Lung (tissue), 12 donors: Measurements from ENCODE around the gene NT5DC2. TPM values are rescaled to one million over a fixed set of nuclear protein-coding genes. Genes with fewer than 3 reads are reported as not detected.

Source experiments
- ATAC-seq: fragments of 200-7000 bp; cut with Tn5 transposase; one replicate; pipeline ENCODE4 v1.9.1; 2020; ENCODE audit warnings: moderate number of reproducible peaks; ENCODE audit not compliant: insufficient read depth, low FRiP score
- DNase-seq, 3 donors: peaks; one replicate each; pipeline ENCODE4 v3.0.0-alpha.2; 2013 to 2017
- H3K27ac ChIP-seq, 2 donors: one replicate each; pipeline ENCODE4 v1.5.1; 2013; ENCODE audit warnings: mild to moderate bottlenecking in 2 of 2, moderate library complexity in 2 of 2, control low read depth in 1 of 2, inconsistent platforms in 1 of 2, low read depth in 1 of 2, low read length in 1 of 2
- H3K27me3 ChIP-seq, 3 donors: one replicate each; pipeline ENCODE4 v1.5.1; 2013; ENCODE audit warnings: low read length in 2 of 3; ENCODE audit not compliant: control insufficient read depth in 3 of 3, insufficient read depth in 3 of 3
- H3K36me3 ChIP-seq, 4 donors: one replicate each; pipeline ENCODE4 v1.5.1; 2013; ENCODE audit warnings: low read length in 4 of 4, mild to moderate bottlenecking in 1 of 4, moderate library complexity in 1 of 4; ENCODE audit not compliant: control insufficient read depth in 4 of 4, insufficient read depth in 4 of 4
- H3K4me1 ChIP-seq, 5 donors: one replicate each; pipeline ENCODE4 v1.5.1; 2013; ENCODE audit warnings: low read length in 5 of 5, mild to moderate bottlenecking in 2 of 5, moderate library complexity in 1 of 5; ENCODE audit not compliant: control insufficient read depth in 5 of 5, insufficient read depth in 5 of 5
- H3K4me3 ChIP-seq: one replicate; pipeline ENCODE4 v1.5.1; 2013; ENCODE audit warnings: mild to moderate bottlenecking, control low read depth, moderate library complexity
- H3K9ac ChIP-seq, 2 donors: one replicate each; pipeline ENCODE4 v1.5.1; 2013; ENCODE audit warnings: low read length in 2 of 2, control low read depth in 1 of 2; ENCODE audit not compliant: insufficient read depth in 1 of 2
- H3K9me3 ChIP-seq, 4 donors: one replicate each; pipeline ENCODE4 v1.5.1; 2013; ENCODE audit warnings: low read length in 3 of 4, mild to moderate bottlenecking in 1 of 4, moderate library complexity in 1 of 4; ENCODE audit not compliant: control insufficient read depth in 4 of 4, insufficient read depth in 3 of 4
- WGBS, 2 donors: extraction: QIAGEN DNeasy Blood & Tissue Kit; methylation state at CpG; one replicate each; pipeline ENCODE4 v1.1.7; 2013; 5-methylcytosine and 5-hydroxymethylcytosine counted together
- polyA plus RNA-seq, 2 donors: library from polyadenylated mRNA; stranded (reverse); fragments of 200-250 nt; gene quantifications; one replicate each; pipeline ENCODE4 v1.2.1, GENCODE V29; 2013
- total RNA-seq, 2 donors: library from RNA; depleted of rRNA in 1 of 2; stranded (reverse); fragments of >200 nt in 1 of 2; gene quantifications; one replicate each; pipeline ENCODE4 v1.2.1, GENCODE V29; 2014 to 2021
- TF ChIP-seq, protein P1 (sequence below): IDR thresholded peaks from 2 replicates; pipeline ENCODE4 v1.5.1; 2012; ENCODE audit warnings: mild to moderate bottlenecking; ENCODE audit errors: control extremely low read depth, extremely low read depth
- donor health status: control.
- donor health status: control.
- donor health status: Bipolar disorder and iron deficiency.
- donor health status: healthy.
- donor health status: DM: yes; HTN: yes; CAD: no.

Gene NT5DC2
- total and polyA plus RNA-seq, 4 donors = 32.7 to 85.6 (median 51.2) TPM

DNA sequence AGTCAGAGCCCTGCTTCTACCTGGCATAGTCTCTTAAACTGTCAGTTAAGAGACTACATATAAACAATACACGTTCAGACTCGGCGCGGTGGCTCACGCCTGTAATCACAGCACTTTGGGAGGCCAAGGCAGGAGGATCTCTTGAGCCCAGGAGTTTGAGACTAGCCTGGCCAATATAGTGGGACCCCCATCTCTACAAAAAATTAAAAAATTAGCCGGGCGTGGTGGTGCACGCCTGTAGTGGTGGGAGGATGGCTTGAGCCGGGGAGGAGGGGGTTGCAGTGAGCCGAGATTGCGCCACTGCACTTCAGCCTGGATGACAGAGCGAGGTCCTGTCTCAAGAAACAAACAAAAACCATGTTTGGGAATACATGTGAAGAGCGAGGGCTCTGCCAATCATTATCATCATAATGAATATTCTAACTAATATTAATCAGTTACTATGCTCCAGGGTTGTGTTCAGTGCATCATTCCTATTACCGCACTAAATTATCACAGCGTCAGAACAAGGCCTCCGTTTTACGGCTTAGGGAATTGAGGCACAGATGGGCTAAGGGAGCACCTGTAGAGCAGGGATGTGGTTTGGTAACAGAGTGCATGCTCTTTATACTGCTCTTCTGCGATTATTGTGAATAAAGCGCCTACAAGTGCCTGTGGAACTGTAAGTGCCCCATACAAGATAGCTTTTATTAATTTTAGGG is 1.9 kb upstream of the NT5DC2 start:
- TF ChIP-seq, protein P1, sequence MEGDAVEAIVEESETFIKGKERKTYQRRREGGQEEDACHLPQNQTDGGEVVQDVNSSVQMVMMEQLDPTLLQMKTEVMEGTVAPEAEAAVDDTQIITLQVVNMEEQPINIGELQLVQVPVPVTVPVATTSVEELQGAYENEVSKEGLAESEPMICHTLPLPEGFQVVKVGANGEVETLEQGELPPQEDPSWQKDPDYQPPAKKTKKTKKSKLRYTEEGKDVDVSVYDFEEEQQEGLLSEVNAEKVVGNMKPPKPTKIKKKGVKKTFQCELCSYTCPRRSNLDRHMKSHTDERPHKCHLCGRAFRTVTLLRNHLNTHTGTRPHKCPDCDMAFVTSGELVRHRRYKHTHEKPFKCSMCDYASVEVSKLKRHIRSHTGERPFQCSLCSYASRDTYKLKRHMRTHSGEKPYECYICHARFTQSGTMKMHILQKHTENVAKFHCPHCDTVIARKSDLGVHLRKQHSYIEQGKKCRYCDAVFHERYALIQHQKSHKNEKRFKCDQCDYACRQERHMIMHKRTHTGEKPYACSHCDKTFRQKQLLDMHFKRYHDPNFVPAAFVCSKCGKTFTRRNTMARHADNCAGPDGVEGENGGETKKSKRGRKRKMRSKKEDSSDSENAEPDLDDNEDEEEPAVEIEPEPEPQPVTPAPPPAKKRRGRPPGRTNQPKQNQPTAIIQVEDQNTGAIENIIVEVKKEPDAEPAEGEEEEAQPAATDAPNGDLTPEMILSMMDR = no peak
- no peak for DNase-seq
- Histone ChIP-seq H3K27me3 (no peaks in the 10 kb centered on the region), H3K4me1 (peaks cover 13 to 60% (median 23%) of the 10 kb centered on the region in 5 donors), H3K27ac (no peak overlapping the region), H3K9me3 (no peaks in the 10 kb centered on the region), H3K36me3 (peaks cover 0 to 3% (median under 1%) of the 10 kb centered on the region in 4 donors), H3K4me3 (no peak overlapping the region), H3K9ac (no peak overlapping the region)
- WGBS, 2 donors = 91% methylated on average over 19 of the region's 19 CpGs
- no peak for ATAC-seq

DNA sequence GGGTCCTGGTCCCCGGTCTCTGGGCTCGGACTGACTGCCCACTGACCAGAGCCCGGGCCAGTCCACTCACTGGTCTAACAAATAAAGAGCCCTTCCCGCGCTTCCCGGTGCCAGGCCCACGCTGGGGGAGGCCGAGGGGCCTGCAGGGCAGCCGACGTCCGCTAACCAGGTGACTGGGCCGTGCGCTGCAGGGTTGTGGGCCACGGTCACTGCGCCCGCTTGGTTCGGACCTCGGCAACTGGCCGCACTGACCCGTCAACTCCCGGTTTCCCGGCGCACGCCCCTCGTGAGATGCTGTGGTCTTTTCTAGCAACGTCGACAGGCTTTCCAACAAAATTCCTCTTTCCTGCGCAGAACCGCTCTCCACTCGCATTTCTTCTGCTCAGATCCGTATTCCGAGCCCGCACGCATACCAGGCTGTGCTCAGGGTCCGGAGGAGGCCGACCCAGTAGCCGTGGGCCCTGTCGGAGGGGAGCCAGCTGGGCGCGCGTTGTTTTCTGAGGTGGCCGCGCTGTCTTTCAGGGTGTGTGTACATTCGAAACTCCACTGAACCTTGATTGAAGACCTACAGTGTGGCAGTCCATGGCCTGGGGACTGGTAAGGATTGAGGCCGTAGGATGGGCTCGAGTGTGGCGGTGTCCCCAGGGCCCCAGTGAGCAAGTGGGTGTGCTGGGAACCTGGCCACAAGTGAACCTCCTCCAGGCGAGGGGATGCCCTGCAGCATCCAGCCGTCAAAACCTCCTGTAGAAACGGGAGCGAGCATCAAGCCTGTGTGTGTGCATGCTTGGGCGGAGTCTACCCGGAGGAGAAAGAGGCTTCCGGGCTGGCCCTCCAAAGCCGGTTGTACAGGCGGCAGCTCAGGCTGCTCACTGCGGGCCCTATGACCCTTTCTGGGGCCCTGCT is 875 bp upstream of the NT5DC2 start:
- Histone ChIP-seq H3K27me3 (no peaks in the 10 kb centered on the region), H3K4me1 (peaks cover 20 to 70% (median 27%) of the 10 kb centered on the region in 5 donors), H3K36me3 (peaks cover 0 to 3% (median under 1%) of the 10 kb centered on the region in 4 donors), H3K9ac (peak overlapping the region in 1 of 2 donors; percentile 57), H3K4me3 (no peak overlapping the region), H3K9me3 (no peaks in the 10 kb centered on the region), H3K27ac (peak overlapping the region; percentile 37 to 54)
- TF ChIP-seq, protein P1 = no peak
- no peak for ATAC-seq
- DNase-seq = peak; percentile 51 to 69 (median 56)
- 64 to 75% methylated on average over 57 of the region's 57 CpGs for WGBS, 2 donors

DNA sequence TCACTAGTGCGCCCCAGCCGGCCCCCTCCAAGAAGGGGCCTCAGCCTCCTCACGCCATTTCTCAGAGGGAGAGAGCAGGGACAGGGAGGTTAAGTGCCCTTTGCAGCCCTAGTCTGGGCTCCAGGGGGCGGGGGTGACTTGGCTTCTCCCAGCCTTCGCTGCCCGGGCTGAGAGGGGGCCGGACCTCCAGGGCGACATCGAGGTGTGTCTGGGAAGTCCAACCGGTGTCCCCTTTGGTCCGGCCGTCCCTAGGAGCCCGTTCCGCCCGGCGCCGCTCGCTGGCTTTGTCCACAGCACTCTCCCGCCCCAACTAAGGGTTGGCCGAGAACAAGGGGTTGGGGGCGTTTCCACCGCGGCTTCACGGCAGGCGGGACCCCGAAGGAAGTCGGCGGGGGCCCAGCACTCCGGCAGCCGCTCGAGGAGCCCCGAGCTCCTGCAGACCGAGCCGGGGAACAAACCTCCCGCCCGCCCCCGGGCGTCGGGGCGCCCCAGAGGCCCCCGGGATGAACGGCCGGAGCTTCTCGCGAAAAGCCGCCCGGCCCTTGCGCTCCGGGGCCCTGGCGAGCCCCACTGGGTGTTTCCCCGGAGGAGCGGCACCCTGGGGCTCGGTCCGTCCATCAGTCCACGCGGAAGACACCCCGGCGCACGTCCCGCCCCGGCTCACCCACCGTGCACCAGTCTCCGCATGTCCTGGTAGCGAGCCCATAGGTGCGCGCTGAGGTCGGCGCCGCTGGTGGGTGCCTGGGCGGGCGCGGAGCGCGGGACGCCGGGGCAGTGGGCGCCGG is 627 bp downstream of the NT5DC2 start:
- DNase-seq = peak; percentile 47 to 58 (median 55)
- ATAC-seq = no peak
- H3K36me3 ChIP-seq = peaks cover 0 to 5% (median 2%) of the 10 kb centered on the region in 4 donors
- H3K4me1 ChIP-seq = peaks cover 19 to 79% (median 30%) of the 10 kb centered on the region in 5 donors
- H3K27me3 ChIP-seq = no peaks in the 10 kb centered on the region
- H3K27ac ChIP-seq = peak overlapping the region; percentile 30 to 35
- H3K9ac ChIP-seq = peak overlapping the region in 1 of 2 donors; percentile 24
- 2% methylated on average over 66 to 78 of the region's 78 CpGs for WGBS, 2 donors
- TF ChIP-seq, protein P1 = no peak
- peak overlapping the region; percentile 57 for H3K4me3 ChIP-seq
- H3K9me3 ChIP-seq = no peaks in the 10 kb centered on the region
